GM19043 (cell line): ENCODE results near the gene CAVIN1.
"Not testable (repeated sequence)": the region's sequence is repeated elsewhere in the genome, so short reads cannot be mapped to it uniquely, and the experiment has no call there.

Experiments used
- ATAC-seq: cut with Tn5 transposase; IDR thresholded peaks from one replicate; pipeline ENCODE4 v1.9.1; 2021; ENCODE audit warnings: low read depth; ENCODE audit not compliant: unreplicated experiment

CAVIN1 gene, protein sequence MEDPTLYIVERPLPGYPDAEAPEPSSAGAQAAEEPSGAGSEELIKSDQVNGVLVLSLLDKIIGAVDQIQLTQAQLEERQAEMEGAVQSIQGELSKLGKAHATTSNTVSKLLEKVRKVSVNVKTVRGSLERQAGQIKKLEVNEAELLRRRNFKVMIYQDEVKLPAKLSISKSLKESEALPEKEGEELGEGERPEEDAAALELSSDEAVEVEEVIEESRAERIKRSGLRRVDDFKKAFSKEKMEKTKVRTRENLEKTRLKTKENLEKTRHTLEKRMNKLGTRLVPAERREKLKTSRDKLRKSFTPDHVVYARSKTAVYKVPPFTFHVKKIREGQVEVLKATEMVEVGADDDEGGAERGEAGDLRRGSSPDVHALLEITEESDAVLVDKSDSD

DNA sequence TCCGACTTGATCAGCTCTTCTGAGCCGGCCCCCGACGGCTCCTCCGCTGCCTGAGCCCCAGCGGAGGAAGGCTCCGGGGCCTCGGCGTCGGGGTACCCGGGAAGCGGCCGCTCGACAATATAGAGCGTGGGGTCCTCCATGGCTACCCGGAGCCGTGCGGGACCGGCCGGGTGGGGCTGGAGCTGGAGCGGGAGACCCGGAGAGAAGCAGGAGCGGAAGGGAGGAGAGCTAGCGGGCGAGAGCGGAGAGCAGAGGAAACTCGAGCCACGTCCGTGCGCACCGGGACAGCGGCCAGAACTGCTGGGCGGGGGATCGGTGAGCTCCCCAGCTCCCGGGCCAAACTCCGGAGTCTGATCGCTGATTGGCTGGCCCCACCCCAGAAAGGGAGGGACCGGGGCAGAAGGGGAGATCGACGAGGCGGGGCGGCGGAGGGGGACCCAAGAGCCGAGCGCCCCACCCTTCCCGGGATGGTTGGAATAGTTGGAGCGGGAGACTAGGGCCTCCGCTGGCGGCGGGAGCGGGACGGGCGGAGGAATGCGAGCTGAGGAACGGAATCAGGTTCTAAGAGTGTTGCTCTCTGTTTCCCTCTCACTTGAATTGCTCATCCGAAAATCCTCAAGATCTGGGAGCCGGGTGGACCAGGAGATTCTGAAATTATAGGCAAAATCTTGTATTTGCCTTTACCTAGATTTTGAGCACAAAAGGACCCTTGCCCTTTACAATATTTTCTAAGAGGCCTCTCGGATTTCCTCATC is at the start of gene CAVIN1:
Gene CAVIN1 (minus strand): TSS at position 299 of the 755 bp plus-strand sequence. CDS start 159 bp downstream, at position 140.
- no peak for ATAC-seq

DNA sequence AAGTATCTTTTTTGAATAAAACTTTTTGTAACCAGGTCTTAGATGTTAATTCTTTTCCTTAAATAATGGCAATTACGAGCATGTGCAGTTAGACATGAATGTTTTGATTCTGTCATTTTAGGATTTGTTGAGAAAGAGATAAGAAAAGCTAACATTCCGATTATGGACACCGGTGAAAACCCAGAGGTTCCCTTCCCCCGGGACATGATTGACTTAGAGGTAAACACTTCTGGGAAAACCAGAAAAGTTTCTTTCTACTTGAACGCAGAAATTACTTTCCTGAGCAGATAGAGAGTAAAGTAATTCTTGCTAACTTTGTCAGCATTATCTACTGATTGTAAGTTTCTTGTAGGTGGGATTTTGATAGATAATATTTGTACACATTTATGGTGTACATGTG is 44.8 kb upstream of the CAVIN1 start:
- ATAC-seq: no peak

DNA sequence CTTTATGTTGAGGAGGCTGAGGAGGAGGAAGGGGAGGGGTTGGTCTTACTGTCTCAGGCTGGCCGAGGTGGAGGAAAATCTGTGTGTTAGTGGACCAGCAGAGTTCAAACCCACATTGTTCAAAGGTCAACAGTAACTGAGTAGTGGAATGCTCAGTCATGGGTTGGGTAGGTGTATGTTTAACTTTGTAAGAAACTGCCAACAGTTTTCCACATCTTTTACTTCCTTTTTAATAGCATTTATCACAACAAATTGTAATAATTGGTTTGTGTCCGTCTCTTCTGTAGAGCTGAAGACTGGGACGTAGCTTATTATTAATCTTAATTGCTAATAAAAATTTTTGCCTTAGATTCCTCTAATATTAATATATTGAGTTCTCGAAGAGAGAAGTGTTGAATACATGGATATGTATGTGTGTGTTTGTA is 40.9 kb upstream of the CAVIN1 start:
- no peak for ATAC-seq

DNA sequence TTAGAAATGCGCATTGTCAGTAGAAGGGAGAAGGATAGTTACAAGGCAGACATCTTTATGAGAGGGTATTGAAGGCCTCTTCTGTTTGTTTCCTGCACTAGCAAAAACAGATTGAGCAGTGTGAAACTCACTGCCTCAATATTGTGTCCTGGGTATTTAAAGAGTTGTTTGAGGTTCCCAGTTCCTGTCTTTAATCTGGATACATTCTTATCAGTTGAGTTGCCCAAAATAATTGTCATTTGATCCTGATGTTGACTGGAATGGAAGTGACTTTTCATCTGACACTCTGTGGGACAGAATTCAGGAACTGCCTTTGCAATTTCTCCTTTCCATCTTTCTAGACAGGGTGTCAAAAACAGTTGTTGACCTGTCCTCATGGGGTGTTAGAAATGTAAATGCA is 37.3 kb upstream of the CAVIN1 start:
- no peak for ATAC-seq

DNA sequence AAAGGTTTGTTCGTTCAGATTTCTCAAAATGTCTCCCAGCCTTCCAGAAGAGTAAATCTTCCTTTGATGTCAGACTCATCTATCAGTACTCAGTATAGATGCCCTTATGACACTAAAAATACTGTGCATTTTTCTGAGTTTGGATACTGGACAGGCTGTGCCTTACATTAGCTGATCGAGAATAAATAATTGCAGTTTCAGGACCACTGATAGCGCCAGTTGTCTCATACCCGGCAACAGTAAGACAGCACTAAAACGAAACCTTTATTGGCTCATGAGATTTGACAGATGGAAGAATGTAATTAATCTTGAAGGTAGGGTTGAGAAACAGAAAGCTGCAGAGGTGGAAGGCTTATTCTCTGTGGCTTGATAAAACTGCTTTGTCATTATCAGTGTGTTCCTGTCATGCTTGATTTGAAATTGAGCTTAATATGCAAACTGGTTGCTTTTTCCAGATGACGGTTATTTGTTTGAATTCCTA is 36.8 kb upstream of the CAVIN1 start:
- no peak for ATAC-seq

DNA sequence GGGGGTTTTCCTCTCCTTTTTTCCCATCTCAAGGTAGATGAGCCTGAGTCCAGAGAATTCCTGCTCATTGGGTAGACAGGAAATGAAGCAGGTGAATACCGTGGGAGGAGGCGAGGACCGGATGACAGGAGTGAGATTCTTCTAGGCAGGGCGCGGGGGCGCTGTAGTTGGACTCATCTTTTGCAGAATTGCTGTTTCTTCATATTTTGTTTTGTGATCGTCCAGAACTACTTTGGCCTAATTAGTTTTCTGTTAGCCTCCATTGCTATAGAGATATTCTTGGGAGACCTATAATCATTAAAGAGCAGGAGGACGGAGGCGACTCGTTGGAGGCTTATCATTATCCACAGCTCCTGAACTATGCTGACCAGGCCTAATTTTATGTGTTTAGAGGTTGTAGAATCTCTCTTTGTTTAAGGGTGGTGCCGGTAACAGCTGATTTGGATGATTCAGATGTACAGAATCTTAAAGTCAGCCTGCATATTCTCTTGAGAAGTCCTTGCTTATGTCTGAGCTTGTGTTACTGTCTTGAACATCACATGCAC is 36.3 kb upstream of the CAVIN1 start:
- ATAC-seq: no peak

DNA sequence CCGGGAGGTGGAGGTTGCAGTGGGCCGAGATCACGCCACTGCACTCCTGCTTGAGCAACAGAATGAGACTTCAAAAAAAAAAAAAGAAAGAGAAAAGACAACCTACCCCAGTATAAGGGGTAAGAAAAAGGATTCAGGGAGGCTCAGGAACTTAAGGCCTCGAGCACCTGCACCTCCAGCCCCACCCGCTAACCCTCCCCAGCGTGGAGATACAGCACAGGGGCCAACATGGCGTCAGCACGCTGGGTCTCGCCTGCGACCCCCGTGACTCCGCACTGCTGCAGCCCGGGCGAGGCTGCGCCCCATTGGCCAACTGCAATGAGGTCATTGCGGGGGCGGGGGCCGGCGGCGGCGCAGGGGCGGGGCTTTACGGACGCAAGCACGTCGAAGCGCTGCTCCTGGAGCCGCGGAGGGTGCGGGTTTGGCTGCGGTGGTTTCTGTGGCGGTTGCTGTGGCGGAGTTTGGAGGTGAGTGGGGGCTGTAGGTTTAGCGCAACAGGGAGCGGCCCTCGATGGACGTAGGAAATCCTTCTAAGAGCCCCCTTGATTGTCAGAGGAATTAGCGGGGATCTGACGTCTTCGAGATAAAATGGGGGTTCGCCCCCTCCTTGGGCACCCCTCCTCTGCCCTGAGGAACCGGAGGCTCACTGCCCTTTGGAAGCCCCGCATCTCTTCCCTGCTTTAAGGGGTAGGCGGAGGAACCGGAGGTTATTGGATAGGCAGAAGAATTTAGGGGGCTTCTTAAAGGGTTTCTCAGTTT is 35.6 kb upstream of the CAVIN1 start, which contains the start of gene ATP6V0A1:
Gene ATP6V0A1 (plus strand): TSS at position 382 of the 759 bp plus-strand sequence. CDS start 2,017 bp downstream, outside the sequence.
- no peak for ATAC-seq

DNA sequence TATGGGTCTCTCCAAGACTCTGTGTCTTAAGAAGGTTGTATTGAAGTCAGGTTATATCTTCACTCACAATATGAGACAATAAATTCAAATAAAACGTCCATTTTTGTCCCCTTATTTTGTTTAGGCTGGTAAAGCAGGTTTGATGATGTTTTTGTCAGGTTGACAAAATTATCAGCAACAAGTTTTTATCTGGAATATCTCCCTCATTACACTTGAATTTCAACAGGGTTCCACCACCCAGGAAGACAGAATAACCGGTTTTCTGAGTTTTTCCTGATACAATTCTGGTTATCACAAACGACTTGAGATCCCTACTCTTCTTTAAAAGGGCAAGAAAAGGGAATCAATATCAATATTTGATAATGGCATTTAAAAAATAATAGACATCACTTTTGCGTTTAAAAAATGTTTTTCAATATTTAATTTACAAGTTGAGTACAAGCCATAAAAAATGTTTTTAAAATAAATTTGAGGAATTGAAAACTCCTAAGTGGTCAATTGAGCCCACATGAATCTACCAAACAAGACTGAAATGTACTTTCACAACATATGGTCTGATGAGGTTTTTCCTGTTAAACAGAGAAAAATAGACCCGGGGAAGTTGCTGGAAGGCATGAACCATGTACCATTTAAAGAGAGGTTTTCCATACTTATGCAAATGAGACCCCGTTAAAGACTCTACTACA is 34.2 kb upstream of the CAVIN1 start:
- no peak for ATAC-seq

DNA sequence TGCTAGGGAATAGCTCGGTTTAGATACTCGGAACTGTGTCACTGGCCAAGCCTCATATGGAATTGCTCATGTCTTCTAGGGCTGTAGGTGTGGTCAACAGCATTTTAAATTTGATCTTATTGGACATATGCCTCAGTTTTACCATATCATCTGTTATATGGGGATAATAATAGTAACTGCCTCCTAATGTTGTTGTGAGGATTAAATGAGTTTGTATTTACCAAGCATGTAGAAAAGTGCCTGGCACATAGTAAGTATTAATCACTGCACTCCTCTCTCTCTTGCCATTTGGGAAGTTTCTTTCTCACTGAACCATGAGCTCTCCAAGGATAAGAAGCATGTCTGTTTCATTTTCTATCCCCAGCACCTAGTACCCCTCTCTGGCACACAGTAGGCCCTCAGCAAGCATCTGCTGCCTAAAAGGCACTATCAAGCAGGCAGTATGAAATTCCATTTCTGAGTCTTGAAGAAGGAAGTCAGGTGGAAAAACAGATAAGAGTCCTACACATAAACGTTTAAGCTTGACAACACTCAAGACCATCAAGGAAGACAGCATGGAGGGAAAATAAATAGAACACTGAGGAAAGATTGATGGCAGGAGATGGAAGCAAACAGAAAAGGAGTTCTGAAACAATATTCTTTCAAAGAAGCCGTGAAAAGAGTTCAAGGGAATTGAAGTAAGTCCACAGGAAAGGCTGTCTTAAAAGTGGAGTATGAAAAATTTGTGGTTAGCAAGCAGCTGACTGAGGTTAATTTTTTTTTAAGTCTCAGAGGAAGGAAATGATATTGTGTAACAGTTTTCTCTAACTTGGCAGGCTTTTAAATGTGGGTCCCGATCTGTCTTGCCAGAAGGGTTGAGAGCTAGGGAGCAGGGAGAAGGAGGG is 33.4 kb upstream of the CAVIN1 start:
- no peak for ATAC-seq

DNA sequence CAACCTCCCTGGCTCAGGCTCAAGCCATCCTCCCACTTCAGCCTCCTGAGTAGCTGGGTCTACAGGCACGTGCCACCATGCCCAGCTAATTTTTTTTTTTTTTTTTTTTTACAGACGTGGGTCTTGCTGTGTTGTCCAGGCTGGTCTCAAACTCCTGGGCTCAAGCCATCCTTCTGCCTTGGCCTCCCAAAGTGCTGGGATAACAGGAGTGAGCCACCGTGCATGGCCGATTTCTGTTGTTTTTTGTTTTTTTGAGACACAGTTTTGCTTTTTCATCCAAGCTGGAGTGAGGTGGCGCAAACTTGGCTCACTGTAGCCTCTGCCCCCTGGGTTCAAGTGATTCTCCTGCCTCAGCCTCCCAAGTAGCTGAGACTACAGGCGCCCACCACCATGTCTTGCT is 31.9 kb upstream of the CAVIN1 start:
- not testable (repeated sequence) for ATAC-seq

DNA sequence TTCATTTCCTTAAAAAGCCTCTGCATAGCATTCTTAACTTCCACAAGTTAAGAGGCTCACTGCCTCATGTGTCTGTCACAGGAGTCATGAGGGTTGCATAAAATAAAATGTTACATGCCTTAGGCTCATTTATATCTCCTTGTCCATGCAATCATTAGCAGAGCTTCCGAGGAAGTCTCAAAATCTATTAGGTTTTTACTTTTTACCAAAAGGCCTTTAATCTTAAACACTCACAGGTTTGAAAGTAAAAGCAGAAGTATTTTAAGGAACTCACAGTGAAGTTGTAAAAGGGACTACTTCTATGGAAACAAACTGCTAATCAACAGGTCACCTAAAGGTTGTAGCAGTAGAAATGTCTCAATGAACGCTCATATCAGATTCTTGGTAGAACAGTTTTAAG is 30.4 kb upstream of the CAVIN1 start:
- no peak for ATAC-seq

DNA sequence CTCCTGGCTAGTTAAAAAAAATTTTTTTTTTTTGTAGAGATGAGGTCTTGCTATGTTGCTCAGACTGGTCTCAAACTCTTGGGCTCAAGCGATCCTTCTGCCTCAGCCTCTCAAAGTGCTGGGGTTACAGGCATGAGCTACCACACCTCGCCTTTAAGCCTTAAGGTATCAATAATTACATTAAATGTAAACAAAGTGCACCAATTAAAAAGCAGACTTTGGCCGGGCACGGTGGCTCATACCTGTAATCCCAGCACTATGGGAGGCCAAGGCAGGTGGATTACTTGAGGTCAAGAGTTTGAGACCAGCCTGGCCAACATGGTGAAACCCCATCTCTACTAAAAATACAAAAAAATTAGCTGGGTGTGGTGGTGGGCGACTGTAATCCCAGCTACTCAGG is 28.2 kb upstream of the CAVIN1 start:
- ATAC-seq: not testable (repeated sequence)

DNA sequence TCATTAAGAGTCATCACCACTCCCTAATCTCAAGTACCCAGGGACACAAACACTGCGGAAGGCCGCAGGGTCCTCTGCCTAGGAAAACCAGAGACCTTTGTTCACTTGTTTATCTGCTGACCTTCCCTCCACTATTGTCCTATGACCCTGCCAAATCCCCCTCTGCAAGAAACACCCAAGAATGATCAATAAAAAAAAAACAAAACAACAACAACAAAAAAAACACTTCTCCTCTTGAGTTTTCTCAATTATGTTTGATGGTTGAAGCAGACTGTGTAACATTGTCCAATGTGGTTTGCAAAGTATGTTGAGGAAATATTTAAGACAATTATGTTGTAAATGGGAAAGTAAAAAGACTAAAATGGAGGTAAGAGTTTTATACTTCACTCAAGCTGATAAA is 26.8 kb upstream of the CAVIN1 start:
- not testable (repeated sequence) for ATAC-seq

DNA sequence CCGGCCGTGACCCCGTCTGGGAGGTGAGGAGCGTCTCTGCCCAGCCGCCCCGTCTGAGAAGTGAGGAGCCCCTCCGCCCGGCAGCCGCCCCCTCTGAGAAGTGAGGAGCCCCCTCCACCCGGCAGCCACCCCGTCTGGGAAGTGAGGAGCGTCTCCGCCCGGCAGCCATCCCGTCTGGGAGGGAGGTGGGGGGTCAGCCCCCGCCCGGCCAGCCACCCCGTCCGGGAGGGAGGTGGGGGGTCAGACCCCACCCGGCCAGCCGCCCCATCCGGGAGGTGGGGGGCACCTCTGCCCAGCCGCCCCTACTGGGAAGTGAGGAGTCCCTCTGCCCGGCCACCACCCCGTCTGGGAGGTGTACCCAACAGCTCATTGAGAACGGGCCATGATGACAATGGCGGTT is 26.1 kb upstream of the CAVIN1 start:
- ATAC-seq: not testable (repeated sequence)

DNA sequence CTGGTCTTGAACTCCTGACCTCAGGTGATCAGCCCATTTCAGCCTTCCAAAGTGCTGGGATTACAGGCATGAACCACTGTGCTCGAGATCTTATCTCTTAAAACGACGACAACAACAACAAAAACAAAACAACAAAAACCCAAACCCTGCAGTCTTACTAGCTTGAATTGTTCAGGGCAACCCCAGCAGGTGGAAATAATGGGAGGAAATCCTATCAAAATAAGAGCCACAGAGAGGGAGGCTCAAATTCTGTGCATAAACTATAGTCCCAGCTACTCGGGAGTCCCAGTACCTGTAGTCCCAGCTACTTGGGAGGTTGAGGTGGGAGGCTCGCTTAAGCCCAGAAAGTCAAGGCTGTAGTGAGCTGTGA is 19.1 kb upstream of the CAVIN1 start:
- no peak for ATAC-seq

DNA sequence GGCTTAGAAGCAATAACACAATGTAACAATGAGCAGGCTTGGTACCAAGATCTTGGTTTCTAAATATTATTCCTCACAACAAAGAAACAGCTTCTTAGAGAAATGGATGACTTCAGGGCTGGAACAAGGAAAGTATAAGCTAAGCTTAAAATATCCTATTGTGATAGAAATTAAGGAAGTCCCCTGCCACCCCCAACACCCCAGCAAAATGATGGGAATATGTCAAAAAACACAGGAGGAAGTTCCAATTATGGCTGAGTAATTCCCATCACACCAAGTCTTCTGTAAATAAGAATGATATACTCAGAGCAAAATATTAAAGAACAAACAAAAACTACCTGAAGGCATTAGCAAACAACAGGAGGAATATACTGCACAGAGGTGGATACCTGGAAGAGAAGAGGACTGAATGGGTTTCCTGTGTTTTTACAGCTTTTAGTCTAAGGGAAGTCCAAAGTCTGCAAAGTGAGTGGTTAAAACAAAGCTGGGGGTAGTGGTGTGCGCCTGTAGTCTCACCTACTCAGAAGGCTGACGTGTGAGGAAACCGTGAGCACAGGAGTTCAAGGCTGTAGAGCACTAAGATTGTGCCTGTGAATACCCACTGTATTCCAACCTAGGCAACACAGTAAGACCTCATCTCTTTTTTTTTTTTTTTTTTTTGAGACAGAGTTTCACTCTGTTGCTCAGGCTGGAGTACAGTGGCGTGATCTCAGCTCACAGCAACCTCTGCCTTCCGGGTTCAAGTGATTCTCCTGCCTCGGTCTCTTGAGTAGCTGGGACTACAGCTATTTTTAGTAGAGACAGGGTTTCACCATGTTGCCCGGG is 18.5 kb upstream of the CAVIN1 start:
- ATAC-seq: no peak

DNA sequence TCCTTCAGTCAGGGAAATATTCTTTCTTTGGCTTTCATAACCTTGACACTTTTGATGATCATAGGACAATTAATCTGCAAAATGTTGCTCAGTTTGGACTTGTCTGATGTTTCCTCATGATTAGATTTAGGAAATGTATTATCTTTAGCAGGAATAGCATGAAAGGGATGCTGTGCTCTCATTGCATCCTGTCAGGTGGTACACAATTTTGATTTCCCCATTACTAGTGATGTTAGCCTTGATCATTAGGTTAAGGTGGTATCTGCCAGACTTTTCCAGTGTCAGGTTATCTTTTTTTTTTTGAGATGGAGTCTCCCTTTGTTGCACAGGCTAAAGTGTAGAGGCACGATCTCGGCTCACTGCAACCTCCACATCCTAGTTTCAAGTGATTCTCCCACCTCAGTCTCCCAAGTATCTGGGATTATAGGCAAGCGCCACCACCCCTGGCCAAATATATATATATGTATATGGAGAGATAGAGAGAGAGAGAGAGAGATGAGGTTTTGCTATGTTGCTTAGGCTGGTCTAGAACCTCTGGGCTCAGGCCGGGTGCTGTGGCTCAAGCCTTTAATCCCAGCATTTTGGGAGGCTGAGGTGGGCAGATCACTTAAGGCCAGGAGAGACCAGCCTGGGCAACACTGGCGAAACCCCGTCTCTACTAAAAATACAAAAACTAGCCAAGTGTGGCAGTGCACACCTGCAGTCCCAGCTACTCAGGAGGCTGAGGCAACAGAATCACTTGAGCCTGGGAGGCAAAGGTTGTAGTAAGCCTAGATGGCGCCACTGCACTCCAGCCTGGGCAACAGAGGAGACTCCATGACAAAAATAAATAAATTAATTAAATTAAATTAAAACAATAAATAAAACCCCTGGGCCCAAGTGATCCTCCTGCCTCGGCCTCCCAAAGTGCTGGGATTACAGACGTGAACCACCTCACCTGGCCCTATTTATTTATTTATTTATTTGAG is 15.8 kb upstream of the CAVIN1 start:
- no peak for ATAC-seq
